Smooth muscle cell of the brain vasculature (primary cell): ENCODE measurements around the gene STING1.
"Not testable (repeated sequence)": the region's sequence is repeated elsewhere in the genome, so short reads cannot be mapped to it uniquely, and the experiment has no call there.

Source experiments
- DNase-seq: peaks from one replicate; pipeline ENCODE4 v3.0.0-alpha.2; 2012; ENCODE audit warnings: low read depth, low spot score

STING1 gene

DNA sequence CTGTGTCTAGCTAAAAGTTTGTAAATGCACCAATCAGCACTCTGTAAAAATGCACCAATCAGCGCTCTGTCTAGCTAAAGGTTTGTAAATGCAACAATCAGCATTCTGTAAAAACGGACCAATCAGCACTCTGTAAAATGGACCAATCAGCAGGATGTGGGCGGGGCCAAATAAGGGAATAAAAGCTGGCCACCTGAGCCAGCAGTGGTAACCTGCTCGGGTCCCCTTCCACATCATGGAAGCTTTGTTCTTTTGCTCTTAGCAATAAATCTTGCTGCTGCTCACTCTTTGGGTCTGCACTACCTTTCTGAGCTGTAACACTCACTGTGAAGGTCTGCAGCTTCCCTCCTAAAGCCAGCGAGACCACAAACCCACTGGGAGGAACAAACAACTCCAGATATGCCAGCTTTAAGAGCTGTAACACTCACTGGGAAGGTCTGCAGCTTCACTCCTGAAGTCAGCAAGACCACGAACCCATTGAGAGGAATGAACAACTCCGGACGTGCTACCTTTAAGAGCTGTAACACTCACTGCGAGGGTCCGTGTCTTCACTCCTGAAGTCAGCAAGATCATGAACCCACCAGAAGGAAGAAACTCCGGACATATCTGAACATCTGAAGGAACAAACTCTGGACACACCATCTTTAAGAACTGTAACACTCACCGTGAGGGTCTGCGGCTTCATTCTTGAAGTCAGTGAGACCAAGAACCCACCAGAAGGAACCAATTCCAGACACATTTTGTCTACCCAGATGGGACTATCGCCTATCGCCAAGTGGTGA is 20.7 kb upstream of the STING1 start:
- not testable (repeated sequence) for DNase-seq

DNA sequence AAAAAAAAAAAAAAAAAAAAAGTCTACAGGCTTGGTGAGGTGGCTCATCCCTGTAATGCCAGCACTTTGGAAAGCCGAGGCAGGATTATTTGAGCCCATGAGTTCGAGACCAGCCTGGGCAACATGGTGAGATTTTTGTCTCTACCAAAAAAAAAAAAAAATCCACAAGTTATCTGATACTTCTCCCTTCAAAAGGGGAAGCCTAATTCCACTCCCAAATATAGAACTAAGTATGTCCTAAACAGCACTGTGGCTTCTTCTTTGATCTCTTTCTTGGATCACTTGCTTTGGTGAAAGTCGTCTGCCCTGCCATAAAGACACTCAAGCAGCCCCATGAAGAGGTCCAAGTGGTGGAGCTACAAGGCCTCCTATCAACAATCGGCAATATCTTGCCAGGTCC is 18.8 kb upstream of the STING1 start:
- no peak for DNase-seq

DNA sequence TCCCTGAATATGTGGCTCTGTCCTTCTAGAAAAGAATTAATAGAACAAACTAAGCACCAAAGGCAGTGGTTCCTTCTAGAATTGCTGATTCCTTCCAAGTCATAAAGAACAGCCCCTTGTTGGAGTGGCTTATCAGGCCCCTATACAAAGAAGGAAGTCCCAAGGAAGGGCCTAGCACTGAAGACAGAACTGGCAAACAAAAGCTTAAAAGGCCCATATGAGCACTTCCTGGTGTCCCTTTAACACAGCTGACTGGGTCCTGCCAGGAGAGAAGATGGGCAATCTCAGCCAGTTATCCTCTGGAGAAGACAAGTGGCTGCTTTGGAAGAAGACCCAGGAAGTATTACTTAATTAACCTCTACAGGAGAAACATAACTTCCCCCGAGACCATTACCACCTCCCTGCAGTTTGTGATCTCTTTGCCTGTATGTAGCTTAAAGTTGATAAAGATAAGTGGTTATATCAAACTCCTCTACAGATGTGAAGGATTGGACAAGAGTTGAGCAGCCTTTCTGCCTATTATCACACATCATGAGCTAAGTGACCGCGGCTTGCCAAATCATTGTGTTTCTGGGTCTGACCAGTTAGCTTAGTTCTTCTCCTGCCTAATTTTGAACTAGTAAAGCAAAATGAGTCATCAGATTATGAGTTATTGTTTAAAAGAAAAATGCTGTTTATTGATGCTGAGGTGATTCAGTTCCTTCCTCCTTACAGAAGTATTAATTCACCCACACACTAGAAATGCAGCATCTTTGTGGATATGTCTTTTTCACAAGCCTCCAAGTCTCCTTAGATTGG is 13.3 kb upstream of the STING1 start:
- DNase-seq, result no peak

DNA sequence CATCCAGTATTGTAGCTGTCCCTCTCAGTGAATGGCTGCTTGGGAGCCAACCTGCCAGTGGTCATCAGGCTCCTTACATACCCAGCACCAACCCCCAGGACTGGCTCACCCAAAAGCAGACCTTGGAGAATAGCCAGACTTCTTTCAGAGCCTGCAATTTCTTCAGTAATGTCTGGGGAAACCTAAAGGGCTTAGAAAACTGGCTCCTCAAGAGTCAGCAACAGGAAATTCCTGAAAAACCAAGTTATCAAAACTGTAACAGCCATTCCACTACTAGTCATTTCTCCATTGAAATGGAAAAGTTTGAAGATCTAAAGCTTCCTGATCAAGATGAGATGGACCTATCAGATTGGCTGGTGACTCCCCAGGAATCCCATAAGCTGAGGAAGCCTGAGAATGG is 12.3 kb upstream of the STING1 start:
- no peak for DNase-seq

DNA sequence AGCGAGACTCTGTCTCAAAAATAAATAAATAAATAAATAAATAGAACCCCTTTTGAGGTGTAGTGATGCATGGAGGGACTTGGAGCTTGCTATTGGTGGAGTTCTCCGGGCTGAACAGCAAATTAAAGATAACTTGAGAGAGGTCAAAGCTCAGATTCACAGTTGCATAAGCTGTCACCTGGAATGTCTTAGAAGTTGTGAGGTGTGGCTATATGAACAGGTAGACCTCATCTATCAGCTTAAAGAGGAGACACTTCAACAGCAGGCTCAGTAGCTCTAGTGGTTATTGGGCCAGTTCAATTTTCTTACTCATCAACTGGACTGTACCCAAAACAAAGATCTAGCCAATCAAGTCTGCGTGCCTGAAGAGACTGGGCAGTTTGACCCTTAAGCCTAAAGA is 11.7 kb upstream of the STING1 start:
- DNase-seq, result no peak

DNA sequence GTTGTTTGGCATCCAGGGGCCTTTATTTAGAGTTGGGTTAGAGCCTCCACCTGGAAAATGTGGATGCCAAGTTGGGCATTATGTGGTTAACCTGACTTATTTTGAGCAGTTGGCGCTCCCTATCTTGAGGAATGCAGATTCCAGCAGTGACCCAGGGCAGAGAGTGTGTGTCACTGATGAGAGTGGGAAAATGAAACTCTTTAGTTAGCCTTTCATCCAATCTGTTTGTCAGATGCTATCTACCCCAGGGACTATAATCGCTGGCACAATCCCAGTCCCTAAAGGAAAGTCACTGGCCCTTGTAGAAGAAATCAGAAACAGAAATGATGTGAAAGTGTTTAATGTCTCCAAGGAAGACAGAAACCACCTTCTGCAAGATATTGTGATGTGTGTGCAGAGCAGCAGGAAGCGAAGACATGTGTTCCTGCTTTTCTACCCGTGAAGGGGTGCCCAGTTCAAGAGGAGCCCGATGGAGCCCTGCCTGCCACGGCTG is 10.2 kb upstream of the STING1 start:
- DNase-seq, result no peak

DNA sequence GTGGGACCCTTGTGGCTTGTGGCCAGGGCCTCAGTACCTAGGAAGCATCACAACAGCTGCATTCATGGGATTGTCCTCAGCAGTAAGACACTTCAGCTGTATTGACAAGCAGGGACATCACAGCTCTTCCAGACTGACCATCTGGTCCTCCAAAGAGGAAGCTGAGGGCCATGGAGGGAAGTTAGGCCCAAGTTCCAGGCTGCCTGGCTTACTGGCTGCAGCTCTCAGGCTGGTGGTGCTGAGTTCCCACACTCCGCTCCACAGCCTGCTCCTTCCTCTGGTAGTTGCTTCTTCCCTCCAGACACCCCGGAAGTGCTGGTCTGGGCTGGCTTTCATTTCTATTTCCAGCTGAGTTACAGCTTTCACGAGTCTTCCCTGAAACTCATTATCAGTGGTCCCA is 5.7 kb upstream of the STING1 start:
- DNase-seq, result no peak

DNA sequence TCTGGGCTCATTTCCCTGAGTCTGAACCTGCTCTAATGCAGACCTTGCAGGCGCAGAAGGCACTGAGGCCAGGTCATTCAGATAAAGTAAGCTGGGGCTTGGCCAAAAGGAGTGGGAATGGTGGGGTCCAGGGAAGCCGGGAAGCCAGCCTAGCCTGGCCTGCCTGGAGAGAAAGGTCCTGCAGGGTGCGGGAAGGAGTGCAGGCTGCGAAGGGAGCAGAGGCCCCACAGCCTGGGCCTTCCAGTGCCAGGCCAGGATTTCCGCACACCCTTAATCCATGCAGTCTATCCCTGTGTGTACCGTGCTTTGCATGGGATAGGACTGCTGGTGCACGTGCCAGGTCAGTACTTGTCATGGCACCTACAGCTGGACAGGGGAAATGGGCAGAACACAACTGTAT is 3.6 kb upstream of the STING1 start:
- DNase-seq, result no peak

DNA sequence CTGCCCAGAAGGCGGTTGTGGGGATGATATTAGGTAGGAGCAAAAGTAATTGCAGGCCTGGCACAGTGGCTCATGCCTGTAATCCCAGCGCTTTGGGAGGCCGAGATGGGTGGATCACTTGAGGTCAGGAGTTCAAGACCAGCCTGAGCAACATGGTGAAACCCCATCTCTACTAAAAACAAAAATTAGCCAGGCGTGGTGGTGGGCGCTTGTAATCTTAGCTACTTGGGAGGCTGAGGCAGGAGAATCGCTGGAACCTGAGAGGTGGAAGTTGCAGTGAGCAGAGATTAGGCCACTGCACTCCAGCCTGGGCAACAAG is 291 bp upstream of the STING1 start:
- not testable (repeated sequence) for DNase-seq

DNA sequence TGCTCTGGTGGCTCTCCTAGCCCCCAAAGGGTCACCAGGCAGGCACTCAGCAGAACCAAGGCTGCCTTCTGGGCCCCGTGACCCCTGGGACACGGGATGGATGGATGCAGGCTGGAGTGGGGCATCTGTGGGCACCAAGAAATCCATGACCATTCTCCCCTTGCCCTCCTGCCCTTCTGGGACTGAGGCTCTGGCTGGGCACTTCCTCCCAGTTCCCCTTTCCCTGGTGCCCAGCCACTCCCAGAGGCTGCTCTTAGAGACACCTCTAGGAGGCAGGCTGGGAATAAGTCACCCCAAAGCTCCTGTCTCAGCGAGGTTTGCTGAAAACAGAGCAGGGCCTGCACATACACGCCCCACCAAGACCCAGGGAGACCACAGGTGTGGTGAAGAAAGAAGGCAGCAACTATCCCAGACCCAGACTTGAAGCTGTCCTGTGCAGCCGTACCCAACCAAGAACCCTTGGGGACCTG is 943 bp downstream of the STING1 start:
- no peak for DNase-seq

DNA sequence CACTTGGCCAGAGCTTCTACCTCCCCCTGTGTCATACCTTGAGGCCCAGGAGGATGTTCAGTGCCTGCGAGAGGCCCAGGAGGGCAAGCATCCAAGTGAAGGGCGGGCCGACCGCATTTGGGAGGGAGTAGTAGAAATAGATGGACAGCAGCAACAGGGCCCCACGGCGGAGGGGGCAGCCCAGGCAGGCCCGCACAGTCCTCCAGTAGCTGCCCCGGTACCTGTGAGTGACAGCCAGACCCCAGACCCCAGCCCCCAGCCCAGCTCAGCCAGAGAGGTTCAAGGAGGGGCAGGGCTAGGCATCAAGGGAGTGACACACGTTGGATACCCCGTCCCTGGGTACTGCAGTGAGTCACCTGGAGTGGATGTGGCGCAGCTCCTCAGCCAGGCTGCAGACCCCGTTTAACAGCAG is 1.4 kb downstream of the STING1 start:
- DNase-seq, result no peak

DNA sequence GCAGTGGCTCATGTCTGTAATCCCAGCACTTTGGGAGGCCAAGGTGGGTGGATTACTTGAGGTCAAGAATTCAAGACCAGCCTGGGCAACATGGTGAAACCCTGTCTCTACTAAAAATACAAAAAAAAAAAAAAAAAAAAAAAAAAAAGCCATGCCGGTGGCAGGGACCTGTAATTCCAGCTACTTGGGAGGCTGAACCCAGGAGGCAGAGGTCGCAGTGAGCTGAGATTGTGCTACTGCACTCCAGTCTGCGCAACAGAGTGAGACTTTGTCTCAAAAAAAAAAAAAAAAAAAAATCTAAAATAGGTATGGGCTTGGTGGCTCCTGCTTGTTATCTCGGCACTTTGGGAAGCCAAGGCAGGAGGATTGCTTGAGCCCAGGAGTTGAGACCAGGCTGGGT is 2.8 kb downstream of the STING1 start:
- not testable (repeated sequence) for DNase-seq

DNA sequence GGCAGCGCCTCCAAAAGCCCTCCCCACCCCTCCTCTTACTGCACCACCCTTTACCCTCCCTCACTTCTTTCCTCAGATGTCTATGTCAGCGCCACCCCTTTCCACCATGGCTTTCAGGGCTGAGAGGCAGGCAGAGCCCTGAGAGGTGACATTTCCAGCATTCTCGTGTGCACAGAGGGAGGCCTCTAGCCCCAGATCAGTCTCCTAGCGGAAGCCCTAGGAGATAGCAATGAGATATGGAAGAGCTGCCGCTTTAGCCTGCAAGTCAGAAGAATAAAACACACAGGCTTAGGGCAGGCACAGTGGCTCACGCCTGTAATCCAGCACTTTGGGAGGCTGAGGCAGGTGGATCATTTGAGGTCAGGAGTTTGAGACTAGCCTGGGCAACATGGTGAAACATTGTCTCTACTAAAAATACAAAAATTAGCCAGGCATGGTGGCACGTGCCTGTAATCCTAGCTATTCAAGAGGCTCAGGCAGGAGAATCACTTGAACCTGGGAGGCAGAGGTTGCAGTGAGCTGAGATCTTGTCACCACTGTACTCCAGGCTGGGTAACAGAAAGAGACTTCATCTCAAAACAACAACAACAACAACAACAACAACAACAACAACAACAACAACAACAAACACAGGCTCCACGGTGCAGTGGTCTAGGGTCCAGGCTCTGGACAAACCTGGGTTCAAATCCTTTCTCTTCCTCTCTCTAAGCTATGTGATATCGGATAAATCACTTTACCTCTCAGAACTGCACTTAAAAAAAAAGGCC is 3.7 kb downstream of the STING1 start:
- DNase-seq, result not testable (repeated sequence)

DNA sequence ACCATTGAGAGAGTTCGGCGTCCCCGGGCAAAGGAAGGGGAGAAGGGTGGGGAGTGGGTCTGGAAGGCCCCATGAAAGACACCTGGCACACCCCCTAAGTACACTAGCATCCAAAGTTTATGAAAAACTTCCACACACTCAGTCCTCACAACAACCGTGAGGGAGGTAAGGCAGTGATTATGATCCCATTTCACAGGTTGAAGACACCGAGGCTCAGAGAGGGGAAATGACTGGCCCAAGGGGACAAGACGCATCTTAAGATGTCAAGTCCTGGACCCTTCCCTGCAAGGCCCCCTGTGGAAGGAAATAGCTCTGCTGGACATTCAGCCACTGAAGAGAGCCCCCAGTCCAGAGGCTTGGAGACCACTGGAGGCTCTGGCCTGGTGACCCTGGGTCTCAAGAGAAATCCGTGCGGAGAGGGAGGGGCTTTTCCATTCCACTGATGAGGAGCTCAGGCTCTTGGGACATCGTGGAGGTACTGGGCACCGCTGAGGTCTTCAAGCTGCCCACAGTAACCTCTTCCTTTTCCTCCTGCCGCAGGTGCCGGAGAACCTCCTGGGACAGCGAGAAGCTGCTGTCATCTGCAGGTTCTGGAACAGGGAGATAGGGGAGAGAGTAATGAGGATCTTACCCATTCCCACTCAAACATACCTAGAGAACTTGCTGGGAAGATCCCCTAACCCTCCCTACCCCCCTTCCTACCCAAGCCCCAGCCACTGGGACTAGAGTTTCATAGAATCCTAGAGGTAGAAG is 6.5 kb downstream of the STING1 start:
- no peak for DNase-seq

DNA sequence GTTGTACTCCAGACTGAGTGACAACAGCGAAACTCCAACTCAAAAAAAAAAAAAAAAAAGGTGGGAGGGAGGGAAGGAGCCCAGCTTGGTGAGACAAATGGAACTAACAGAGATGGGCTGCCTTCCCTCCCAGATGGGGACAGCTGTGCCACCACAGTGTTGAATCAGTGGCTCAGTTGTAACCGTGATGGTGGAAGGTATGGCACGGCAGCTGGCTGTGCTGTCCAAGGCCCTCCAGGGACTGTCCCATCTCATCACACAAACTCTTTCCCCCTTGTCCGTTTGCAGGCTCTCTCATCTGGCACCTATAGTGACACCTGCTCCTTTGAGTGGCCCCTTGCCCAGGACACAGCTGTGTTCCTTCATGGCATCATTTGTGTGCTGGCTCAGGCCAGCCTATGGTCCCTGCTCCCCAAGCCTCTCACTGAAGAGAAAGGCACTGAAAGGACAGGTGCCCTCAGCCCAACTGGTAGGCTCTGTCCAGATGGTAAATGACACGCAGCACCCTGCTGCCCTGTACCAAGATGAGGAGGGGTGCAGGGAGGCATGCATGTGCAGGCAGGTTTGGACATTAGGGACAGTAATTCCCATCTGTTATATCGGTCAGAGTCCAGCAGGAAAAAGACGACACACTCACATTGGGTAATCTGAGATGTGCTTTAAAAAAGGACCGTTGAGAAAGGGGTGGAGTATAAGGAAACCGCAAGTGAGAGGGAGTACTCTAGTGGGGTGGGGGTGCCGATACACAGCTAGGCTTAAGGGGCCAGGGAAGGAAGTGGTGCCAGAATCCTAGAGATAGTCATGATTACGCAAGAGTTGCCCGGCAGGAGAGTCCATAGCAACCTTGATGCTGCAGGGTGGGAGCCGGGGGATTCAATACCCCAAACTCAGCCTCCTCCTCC is 7.4 kb downstream of the STING1 start:
- DNase-seq, result no peak

DNA sequence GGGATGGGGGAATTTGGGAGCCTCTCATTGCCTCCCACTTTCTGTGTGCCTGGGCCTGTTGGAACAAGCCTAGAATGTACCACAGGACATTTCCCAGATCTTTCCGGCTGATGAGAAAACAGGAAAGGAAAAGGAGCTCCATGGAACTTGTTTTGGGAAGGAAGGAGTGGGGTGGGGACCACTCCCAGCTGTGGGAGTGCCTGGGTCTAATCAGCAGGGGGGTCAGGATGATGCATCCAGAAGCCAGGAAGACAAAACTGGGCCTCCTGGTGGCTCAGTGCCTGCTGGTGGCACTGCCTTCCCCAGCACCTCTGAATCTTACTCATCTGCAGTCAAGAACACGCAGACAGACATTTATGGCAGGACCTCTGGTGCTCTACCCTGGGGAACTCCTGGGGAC is 9.0 kb downstream of the STING1 start:
- DNase-seq, result no peak

DNA sequence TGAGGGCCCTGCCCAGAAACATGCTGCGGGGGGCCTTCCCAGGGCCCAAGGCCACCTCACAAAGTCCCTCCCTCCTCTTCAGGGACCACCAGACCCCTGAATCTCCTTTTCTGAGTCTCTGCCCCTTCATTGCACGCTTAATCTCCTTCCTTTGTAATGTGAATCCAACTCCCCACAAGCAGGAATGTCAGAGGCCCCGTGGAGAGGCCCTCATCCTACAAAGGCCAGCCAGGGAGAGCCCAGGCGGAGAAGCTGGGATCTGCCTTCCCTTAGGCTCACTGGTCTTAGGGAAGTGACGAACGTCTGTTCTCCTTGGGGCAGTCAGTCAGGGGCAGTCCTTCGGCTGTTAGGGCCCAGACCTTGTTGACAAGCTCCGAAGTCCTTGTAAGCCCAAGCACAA is 9.5 kb downstream of the STING1 start:
- DNase-seq, result no peak

DNA sequence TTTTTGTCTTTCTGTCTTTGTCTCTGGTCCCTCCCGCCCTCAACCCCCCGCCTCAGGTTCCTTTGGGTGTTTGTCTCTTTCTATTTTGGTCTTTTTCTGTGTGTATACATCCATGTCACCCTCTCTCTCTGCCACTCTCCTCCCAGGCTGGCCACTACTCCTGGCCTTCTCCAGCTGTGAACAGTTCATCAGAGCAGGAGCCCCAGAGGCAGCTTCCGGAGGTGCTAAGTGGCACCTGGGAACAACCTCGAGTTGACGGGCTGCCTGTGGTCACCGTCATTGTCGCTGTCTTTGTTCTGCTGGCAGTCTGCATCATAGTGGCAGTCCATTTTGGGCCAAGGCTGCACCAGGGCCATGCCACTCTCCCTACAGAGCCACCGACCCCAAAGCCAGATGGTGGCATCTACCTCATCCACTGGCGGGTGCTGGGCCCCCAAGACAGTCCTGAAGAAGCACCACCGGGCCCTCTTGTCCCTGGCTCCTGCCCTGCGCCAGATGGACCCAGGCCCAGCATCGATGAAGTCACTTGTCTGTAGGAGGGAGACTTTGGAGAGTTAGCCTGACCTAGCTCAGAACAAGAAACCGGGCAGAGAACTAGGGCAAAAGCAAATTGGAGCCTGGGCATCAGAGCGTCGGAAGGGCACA is 10.1 kb downstream of the STING1 start:
- no peak for DNase-seq

DNA sequence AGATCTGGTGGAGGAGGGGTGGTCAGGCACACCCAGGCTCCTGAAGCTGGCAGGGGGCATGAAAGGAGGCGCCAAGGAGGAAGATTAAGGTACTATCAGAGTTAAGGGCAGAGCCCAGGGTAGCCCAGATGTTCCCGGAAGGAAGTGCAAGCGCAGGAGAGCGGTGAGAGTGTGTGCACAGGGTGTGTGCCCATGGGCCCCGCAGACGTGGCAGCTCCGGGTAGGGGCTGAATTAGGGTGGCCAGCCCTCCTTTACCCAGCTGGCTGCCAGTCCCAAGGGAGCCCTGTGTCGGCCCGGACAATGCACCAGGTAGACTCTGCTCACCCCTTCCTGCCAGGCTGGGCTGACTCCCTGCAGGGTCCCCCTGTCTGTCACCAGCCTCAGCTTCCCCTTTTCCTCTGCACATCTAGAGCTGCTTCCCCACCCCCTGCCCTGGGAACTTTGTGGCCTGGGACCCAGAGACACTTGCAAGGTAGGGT is 11.7 kb downstream of the STING1 start, which contains the start of gene SMIM33:
Gene SMIM33 (plus strand): TSS at position 184 of the 480 bp plus-strand sequence. CDS start 118 bp downstream, at position 302.
- DNase-seq, result no peak
